H1 (cell line): ENCODE measurements around the gene SRRM3. TPM values are rescaled to one million over a fixed set of nuclear protein-coding genes. Genes with fewer than 3 reads are reported as not detected.

Source experiments
- CBX8 ChIP-seq: fragments of 300-800, 300-1000 bp; sonication (generic); IDR thresholded peaks from 2 replicates; pipeline ENCODE4 v1.7.1; 2016; ENCODE audit warnings: low read depth, low read length, borderline replicate concordance
- CEBPB ChIP-seq: IDR thresholded peaks from 2 replicates; pipeline ENCODE4 v1.6.1; 2012; ENCODE audit warnings: low read depth, low read length
- CHD2 ChIP-seq: IDR thresholded peaks from 2 replicates; pipeline ENCODE4 v1.6.1; 2012; ENCODE audit warnings: low read length, improper control_type of control experiment
- HDAC2 ChIP-seq, 2 experiments: fragments of 300-600 bp in 1 of 2; sonication (generic) in 1 of 2; IDR thresholded peaks; 2 replicates each; pipeline ENCODE4 v1.6.1; 2011 to 2012; ENCODE audit warnings: low read depth in 2 of 2, low read length in 2 of 2, mild to moderate bottlenecking in 2 of 2, moderate library complexity in 2 of 2, borderline replicate concordance in 1 of 2, inconsistent platforms in 1 of 2
- KDM4A ChIP-seq: IDR thresholded peaks from one replicate; pipeline ENCODE4 v1.7.1; 2012; ENCODE audit warnings: low read depth, mild to moderate bottlenecking, moderate library complexity, low read length, inconsistent platforms; ENCODE audit not compliant: severe bottlenecking
- NRF1 ChIP-seq: IDR thresholded peaks from 2 replicates; pipeline ENCODE4 v1.6.1; 2011; ENCODE audit warnings: mild to moderate bottlenecking, low read depth, low read length, improper control_type of control experiment
- POU5F1 ChIP-seq: IDR thresholded peaks from 2 replicates; pipeline ENCODE4 v1.6.1; 2011; ENCODE audit warnings: low read depth, mild to moderate bottlenecking, low read length, moderate library complexity
- RNF2 ChIP-seq: fragments of 200-900, 300-1000 bp; sonication (generic); IDR thresholded peaks from 2 replicates; pipeline ENCODE4 v1.7.1; 2016; ENCODE audit warnings: borderline replicate concordance, low read depth, mild to moderate bottlenecking, antibody characterized with exemption, low read length; ENCODE audit not compliant: poor library complexity, severe bottlenecking; ENCODE audit errors: missing control alignments
- SP1 ChIP-seq: IDR thresholded peaks from 2 replicates; pipeline ENCODE4 v1.6.1; 2011; ENCODE audit warnings: low read depth, low read length
- SP2 ChIP-seq: IDR thresholded peaks from 2 replicates; pipeline ENCODE4 v1.6.1; 2012; ENCODE audit warnings: mild to moderate bottlenecking, low read length, inconsistent platforms
- SUZ12 ChIP-seq: fragments of 200-600 bp; sonication (generic); IDR thresholded peaks from 2 replicates; pipeline ENCODE4 v1.6.1; 2012; ENCODE audit warnings: mild to moderate bottlenecking, inconsistent platforms, low read length, moderate library complexity, mixed read lengths
- TAF1 ChIP-seq: IDR thresholded peaks from 2 replicates; pipeline ENCODE4 v1.6.1; 2011; ENCODE audit warnings: mild to moderate bottlenecking, low read depth, low read length
- YY1 ChIP-seq: IDR thresholded peaks from 2 replicates; pipeline ENCODE4 v1.6.1; 2011; ENCODE audit warnings: low read depth, mild to moderate bottlenecking, low read length
- polyA plus RNA-seq, 7 experiments: library from polyadenylated mRNA; depleted of rRNA in 3 of 7; stranded (reverse) in 5 of 7; unstranded in 2 of 7; fragments of >200 nt in 5 of 7; fragments of 200-250 nt in 2 of 7; gene quantifications; 1 replicate in 5 of 7; 2 replicates in 1 of 7; 4 replicates in 1 of 7; pipeline versions ENCODE4 v1.2.1 to v1.2.3, GENCODE V29; 2011 to 2013; ENCODE audit warnings: missing spikeins in 2 of 7, mixed read lengths in 2 of 7
- total RNA-seq: library from RNA; stranded (reverse); fragmentation: NEBNext Ultra II Directional; extraction: Animal tissue kit (Norgen Biotek cat#: 25700); gene quantifications from 2 replicates; pipeline ENCODE4 v1.2.1, GENCODE V29; 2021

The SRRM3 gene
- total and polyA plus RNA-seq, 2 of the 8 experiments (the other 6 are each of a cell fraction or from before 2014, with no cell fraction given) = 10.4 to 17.4 TPM

DNA sequence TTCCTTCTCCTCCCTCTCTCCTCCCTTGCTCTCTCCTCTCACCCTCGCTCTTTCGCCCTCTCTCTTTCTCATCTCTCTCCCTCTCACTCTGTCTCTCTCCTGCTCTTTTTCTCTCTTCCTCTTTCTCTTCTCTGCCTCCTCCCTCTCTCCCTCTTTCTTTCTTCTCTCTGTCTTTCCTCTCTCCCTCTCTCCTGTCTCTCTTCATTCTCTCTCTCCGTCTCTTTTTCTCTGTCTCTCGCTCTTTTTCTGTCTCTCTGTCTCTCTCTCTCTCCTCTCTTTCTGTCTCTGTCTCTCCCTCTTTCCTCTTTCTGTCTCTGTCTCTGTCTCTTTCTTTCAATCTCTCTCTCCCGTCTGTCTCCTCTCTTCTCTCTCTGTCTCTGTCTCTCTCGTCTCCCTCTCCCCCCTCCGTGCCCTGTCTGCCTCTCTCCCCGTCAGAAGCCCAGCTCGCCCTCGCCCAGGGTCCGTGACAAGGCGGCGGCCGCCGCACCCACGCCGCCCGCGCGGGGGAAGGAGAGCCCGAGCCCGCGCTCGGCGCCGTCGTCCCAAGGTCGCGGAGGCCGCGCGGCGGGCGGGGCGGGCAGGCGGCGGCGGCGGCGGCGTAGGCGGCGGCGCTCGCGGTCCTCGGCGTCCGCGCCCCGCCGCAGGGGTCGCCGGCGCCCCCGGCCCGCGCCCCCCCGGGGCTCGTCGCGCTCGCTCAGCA, 79.5 kb downstream of the SRRM3 start (continued):
- TF ChIP-seq YY1 (no peak), SP2 (no peak), CHD2 (no peak), SUZ12 (peak; percentile 60), SP1 (no peak), CEBPB (no peak), POU5F1 (no peak), KDM4A (peak; percentile 48), CBX8 (no peak), TAF1 (no peak), NRF1 (no peak), RNF2 (no peak), HDAC2 (IDR thresholded peaks at IDR 0.05; ENCODE audit: borderline replicate concordance in 1 of 2, low read depth in 2 of 2, low read length in 2 of 2) (no peak)
